ENCODE data around the gene DAPK1. TPM values are rescaled to one million over a fixed set of nuclear protein-coding genes. Genes with fewer than 3 reads are reported as not detected.

Gene DAPK1
- polyA plus RNA-seq, 1 of the 3 experiments (the other 2 are of a cell fraction) = 0.61 TPM

DNA sequence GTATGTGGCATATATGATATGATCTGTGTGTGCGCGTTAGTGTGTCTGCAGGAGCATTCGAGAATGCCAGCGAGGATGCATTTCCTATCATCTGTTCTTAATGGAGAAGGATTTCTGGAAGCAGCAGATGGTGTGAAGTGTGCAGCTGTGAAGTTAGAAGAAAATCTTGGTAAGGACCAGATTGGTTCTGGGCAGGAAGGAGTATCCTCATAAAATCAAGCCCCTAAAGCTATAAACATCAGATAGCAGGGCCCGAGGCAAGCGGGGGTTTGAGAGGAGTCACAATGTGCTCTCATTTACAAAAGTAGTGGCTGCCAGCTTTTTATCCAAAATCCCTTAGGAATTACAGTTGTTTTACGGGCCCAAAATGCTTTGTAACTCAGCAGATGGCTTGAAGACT, 40.0 kb downstream of the DAPK1 start:
- DNase-seq = no peak
- Histone ChIP-seq H3K27ac (ENCODE audit: low read depth in 2 of 2, low read length in 1 of 2) (peak overlapping the region in 1 of 2 experiments; percentile 3; a peak in 2 of 4 replicates), H3K79me2 (ENCODE audit: insufficient read depth) (no peaks in the 10 kb centered on the region), H3K4me3 (ENCODE audit: low read depth in 2 of 2, low read length in 1 of 2) (no peak overlapping the region), H3F3A (replicated peaks; ENCODE audit: insufficient read depth) (no peaks in the 10 kb centered on the region), H2AFZ (ENCODE audit: low read depth) (no peak overlapping the region), H3K4me1 (ENCODE audit: control insufficient read depth in 1 of 2, insufficient read depth in 2 of 2, low read depth in 1 of 2, low read length in 1 of 2) (peaks cover 6 to 18% of the 10 kb centered on the region in 2 experiments; a peak in 3 of 4 replicates), H3K9me2 (no peaks in the 10 kb centered on the region), H3K36me3 (replicated peaks in 1 of 2; ENCODE audit: control insufficient read depth in 1 of 2, insufficient read depth in 2 of 2, low read length in 1 of 2) (no peaks in the 10 kb centered on the region), H3K4me2 (no peak overlapping the region), H3K27me3 (ENCODE audit: insufficient read depth) (no peaks in the 10 kb centered on the region), H4K20me1 (ENCODE audit: insufficient read depth) (no peaks in the 10 kb centered on the region), H3K9ac (no peak overlapping the region), H3K9me3 (no peaks in the 10 kb centered on the region)
- no peak for TF ChIP-seq USF2 (IDR thresholded peaks at IDR 0.05; ENCODE audit: borderline replicate concordance, low read depth, low read length)
- TF ChIP-seq, protein P1, sequence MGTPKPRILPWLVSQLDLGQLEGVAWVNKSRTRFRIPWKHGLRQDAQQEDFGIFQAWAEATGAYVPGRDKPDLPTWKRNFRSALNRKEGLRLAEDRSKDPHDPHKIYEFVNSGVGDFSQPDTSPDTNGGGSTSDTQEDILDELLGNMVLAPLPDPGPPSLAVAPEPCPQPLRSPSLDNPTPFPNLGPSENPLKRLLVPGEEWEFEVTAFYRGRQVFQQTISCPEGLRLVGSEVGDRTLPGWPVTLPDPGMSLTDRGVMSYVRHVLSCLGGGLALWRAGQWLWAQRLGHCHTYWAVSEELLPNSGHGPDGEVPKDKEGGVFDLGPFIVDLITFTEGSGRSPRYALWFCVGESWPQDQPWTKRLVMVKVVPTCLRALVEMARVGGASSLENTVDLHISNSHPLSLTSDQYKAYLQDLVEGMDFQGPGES (IDR thresholded peaks at IDR 0.05; ENCODE audit: low read depth, low read length) = no peak
- no peak for TF ChIP-seq CTCF (IDR thresholded peaks at IDR 0.05)
- TF ChIP-seq GATA2 (CRISPR knock-in tag; IDR thresholded peaks at IDR 0.05) = peak; percentile 20
- no peak for TF ChIP-seq JUND (IDR thresholded peaks at IDR 0.05)
- no peak for TF ChIP-seq RXRA (IDR thresholded peaks at IDR 0.05; ENCODE audit: borderline replicate concordance, low read depth)
- ChIA-PET CTCF (interaction anchor here (1.0 to 3.1 kb wide), 5 partner anchors 10 to 125 kb away, joined by 3 to 15 read pairs (median 4); partner anchors contain the start of gene DAPK1), POLR2A (no interaction called here)
- 70% methylated on average over 7 of the region's 7 CpGs for WGBS (ENCODE audit: low lambda C conversion rate)

GRCh38 chr9:87540444-87541105, 42.9 kb downstream of the DAPK1 start:
- CTCF ChIA-PET = no interaction called here
- H2AFZ ChIP-seq (ENCODE audit: low read depth) = no peak overlapping the region
- no peaks in the 10 kb centered on the region for H3K9me3 ChIP-seq
- no peaks in the 10 kb centered on the region for H3K27me3 ChIP-seq (ENCODE audit: insufficient read depth)
- H3K4me1 ChIP-seq (ENCODE audit: control insufficient read depth in 1 of 2, insufficient read depth in 2 of 2, low read depth in 1 of 2, low read length in 1 of 2) = peaks cover 11 to 18% of the 10 kb centered on the region in 2 experiments; a peak in 3 of 4 replicates
- H3K79me2 ChIP-seq (ENCODE audit: insufficient read depth) = no peaks in the 10 kb centered on the region
- no peaks in the 10 kb centered on the region for H4K20me1 ChIP-seq (ENCODE audit: insufficient read depth)
- H3K4me2 ChIP-seq = no peak overlapping the region
- H3F3A ChIP-seq (replicated peaks; ENCODE audit: insufficient read depth) = no peaks in the 10 kb centered on the region
- POLR2A ChIA-PET = no interaction called here
- TF ChIP-seq MAX (IDR thresholded peaks at IDR 0.05; ENCODE audit: low read depth) = no peak
- DNase-seq = no peak
- H3K9ac ChIP-seq = no peak overlapping the region
- WGBS (ENCODE audit: low lambda C conversion rate) = 77% methylated on average over 8 of the region's 8 CpGs
- H3K4me3 ChIP-seq (ENCODE audit: low read depth in 2 of 2, low read length in 1 of 2) = no peak overlapping the region
- no peaks in the 10 kb centered on the region for H3K36me3 ChIP-seq (replicated peaks in 1 of 2; ENCODE audit: control insufficient read depth in 1 of 2, insufficient read depth in 2 of 2, low read length in 1 of 2)
- no peaks in the 10 kb centered on the region for H3K9me2 ChIP-seq
- no peak overlapping the region for H3K27ac ChIP-seq (ENCODE audit: low read depth in 2 of 2, low read length in 1 of 2)

All from SK-N-SH (cell line).